Inferior parietal cortex (tissue), 1 donor: ENCODE measurements around the gene ANKDD1A.

Source experiments
- DNase-seq: peaks from one replicate; pipeline ENCODE4 v3.0.0-alpha.2; 2016; ENCODE audit errors: extremely low spot score

The ANKDD1A gene

DNA sequence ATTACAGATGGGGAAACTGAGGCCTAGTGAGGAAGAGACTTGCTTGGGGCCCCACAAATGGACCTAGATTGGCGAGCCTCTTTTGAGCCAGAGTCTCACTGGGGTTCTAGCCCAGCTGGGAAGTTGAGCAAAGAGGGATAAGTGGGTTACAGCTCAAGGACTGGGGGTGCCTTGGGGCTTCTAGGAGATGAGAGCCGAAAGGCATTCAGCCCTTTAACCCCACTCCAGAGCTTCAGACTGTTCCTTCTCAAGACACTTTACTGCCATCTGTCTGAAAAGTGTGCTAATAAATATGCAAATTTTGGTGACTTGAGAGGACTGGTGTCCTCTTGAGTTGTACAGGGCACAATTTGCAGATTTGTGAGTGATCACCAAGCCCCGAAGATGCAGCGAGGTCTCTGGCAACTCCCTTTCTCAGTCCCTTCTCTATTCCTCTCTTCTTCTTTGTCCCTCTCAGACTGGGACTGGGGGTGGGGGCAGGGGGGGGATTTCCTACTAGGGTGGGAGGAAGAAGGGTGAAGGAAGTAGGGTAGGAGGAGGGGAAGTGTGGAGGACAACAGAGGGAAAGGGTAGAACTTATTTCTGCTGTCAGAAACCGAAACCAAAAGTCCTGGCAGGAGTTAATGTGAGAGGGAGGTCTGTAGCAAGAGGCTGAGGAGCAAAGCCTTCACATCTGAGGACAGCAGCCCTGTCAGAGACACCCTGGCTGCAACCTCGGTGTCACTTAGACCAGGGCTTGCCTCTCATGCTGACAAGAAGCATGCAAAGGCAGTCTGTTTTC lies 16.2 kb upstream of the ANKDD1A start:
- no peak for DNase-seq

- DNase-seq, result no peak
These were observed 15.2 kb upstream of the ANKDD1A start for GRCh38 chr15:64896371-64897069.

DNA sequence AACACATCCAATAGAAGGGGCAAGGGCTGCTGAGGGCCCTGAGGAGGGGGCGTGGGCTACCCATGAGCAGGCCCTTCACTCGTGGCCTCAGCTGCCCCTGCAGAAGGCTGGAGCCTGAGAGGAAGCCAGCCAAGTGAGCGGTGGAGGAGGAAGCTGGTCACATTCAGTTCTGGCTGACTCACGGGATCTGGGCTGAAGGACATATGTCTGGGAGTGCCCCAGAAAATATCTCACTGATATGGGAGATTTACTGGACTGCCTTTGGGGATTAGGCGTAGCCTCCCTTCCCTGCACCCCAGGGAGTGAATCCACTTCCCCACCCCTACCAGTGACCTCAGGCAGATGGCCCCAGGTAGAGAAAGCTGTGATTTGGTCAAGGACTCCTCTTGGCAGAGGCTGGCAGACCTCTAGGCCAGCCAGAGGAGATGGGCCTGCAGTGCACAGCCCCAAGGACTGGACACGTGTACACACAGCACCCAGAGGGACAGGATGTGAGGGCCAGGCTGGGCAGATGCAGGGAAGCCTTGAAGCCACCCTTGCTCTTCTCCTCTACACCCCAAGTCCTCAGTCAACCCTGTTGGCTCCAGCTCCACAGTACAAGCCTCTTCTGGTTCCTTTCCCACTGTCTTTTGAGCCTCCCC lies 14.2 kb upstream of the ANKDD1A start:
- DNase-seq, result no peak

- DNase-seq, result no peak
These were observed 13.3 kb upstream of the ANKDD1A start for GRCh38 chr15:64898406-64898805.

DNA sequence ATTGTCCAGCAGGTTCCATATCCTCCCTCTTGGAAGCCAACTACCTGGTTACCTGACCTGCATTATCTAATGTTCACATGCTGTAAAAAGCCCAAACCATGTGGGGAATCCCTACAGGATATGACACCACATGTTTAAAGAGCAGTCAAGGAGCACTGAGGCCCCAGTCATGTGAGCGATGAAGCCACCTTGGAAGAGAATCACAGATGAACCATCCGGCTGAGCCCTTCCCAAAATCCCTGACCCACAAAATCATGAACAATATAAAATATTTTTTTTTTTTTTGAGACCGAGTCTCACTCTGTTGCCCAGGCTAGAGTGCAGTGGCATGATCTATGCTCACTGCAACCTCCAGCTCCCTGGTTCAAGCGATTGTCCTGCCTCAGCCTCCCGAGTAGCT lies 10.6 kb upstream of the ANKDD1A start:
- DNase-seq, result no peak

DNA sequence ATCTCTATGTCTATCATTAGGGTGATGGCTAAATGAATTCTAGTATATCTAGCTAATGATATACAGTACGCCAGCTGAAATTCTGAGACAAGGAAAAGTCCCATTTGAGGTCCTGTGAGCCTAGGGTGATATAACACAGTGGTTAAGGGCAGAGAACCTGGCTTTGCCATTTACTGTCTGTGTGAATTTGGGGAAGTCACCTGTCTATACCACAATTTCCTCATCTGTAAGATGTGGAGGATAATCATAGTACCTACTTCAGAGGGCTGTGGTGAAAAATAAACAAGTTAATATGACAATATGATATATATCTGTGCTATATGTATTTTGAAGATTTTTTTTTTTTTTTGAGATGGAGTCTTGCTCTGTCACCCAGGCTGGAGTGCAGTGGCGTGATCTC lies 9.8 kb upstream of the ANKDD1A start:
- DNase-seq, result no peak

GRCh38 chr15:64902863-64903262 lies 8.8 kb upstream of the ANKDD1A start:
- no peak for DNase-seq

DNA sequence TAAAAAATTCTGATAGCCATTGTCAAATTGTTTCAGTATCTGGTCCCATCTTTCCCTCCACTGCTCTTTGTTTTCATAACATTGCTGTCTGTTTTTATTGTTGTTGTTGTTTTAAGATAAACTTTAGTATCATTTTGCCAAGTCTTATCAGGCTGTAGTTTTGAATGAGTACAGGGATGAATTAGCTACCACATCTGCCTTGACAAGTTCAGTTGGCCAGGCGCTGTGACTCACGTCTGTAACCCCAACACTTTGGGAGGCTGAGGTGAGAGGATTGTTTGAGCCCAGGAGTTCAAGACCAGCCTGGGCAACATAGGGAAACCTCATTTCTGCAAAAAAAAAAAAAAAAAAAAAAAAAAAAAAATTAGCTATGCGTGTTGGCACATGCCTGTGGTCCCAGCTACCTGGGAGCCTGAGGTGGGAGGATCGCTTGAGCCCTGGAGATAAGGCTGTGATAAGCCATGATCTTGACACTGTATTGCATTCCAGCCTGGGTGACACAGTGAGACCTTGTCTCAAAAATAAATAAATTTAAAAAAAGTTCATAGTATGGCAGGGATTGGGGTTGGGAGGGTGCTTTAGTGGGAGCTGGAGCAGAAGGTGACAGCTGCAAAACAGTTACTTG lies 8.3 kb upstream of the ANKDD1A start:
- no peak for DNase-seq

- no peak for DNase-seq
These were observed 7.5 kb upstream of the ANKDD1A start for GRCh38 chr15:64904189-64904588.

GRCh38 chr15:64905119-64905831 lies 6.4 kb upstream of the ANKDD1A start:
- peak; percentile 69 for DNase-seq

DNA sequence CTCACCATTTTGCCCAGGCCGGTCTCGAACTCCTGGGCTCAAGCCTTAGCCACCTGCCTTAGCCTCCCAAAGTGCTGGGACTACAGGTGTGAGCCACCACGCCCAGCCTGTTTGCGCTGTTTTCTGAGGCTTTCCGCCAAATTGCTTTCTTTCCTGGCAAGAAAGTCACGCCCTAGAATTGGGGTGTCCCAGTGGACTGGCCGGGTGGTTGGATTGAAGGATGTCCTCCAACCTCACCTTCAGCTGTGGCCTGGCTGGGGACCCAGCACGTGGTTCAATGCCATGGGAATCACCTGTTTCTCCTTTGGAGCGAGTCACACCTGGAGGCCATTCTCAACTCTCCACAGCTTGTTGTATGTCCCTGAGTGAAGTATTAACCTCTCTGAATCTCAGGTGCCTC lies 5.8 kb upstream of the ANKDD1A start:
- no peak for DNase-seq

DNA sequence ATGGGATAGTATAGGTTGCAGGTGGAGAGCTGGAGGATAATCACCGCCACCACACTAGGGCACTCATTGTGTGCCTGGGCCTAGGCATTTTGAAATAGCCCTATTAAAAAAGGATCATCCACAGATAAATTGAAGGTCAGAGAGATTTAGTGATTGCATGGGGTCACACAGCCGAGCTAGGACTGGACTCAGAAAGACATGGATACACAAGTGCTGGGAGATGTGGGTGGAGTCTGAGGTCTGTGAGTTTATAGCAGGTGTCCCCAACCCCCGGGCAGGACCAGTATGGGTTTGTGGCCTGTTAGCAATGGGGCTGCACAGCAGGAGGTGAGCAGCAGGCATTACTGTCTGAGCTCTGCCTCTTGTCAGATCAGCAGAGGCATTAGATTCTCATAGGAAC lies 5.3 kb upstream of the ANKDD1A start:
- no peak for DNase-seq

- DNase-seq, result no peak
These were observed 3.7 kb upstream of the ANKDD1A start for GRCh38 chr15:64907991-64908390.

DNA sequence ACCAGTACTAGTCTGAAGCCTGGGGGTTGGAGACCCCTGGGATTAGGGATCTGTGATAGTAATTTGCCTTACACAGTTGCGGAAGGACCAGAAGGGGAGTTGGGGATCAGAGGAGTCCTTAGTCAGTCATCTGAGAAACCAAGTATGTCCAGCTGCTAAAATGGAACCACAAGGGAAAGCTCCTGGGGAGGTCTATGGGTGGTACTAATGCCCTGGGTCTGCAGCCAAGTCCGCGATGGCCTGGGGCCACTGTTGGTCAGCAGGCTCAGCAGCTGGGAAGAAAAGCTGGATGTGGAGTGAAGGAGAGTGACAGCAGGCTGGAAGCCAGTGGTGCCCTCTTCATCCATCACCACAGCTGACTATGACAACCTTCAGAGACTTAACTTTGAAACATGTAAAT lies 2.2 kb upstream of the ANKDD1A start:
- no peak for DNase-seq

DNA sequence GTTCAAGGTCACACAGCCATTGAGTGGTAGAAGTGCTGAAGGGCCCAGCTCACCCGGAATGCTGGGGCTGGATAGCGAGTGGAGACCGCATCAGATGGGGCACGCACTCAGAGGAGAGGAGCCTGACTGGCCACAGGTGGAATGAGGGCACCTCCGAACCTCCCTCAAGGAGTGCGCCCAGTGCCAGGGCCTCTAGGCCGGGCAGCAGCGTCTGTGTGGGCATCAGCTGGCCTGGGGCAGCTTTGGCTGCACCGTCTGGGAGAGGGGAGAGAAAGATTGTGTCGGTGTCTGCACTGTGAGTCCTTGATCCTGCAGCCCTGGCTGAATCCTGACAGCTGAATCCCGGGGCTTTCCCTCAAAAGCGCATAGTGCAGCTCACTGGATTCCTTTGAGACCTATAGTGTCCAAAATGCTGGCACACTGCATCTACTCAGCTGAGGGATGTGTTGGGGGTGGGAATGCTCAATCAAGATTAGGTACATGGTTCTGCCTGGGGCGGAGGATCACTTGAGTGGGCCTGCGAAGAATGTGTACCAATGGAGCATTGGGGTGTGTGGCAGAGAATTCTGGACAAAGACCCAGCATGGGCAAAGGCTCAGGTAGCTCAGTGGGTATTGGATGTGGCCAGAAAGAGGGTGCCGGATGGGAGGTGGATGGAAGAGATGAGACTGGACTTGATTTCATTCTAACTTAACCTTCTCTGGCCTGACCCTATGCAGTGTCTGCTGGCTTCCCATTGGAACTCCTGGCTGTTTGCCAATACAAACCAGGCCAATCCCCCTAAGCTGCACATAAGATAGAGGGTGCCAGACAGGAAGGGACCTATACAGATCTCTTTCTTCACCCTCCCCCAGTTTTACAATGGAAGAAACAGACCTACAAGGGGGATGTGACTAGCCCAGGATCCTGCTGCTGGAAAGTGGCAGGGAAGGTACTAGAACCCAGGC lies 950 bp downstream of the ANKDD1A start:
- DNase-seq, result no peak

DNA sequence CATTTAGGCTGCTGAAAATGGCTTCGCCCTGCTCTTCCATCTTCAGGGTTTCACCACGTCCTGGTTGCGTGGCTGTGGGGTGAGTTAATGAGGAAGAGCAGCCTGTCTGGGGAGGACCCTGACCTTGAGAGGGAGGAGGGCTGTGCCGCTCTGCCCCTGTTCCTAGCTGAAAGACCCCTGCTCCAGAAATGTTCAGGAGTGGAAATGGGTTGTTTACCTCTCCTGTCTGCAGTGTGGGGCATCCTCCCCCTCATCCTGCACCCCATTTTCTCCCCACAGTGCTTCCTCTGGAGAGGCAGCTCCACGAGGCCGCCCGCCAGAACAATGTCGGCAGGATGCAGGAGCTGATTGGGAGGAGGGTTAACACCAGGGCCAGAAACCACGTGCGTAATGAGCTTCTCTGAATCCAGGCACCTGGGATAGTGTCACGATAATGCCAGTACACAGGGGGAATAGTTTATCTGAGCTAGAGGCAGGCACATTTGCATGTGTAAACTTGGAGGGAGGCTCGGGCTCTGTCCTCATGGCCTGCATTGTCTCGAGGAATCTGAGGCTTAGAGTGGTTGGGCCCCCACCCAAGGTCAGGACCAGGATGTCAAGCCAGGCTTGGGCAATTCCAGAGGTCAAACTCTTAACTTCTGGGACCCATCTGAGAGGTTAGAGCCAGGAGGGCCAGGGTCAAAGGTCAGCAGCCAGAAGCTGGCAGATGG lies 4.0 kb downstream of the ANKDD1A start:
- DNase-seq, result no peak

GRCh38 chr15:64916365-64916764 lies 4.7 kb downstream of the ANKDD1A start:
- DNase-seq, result no peak

DNA sequence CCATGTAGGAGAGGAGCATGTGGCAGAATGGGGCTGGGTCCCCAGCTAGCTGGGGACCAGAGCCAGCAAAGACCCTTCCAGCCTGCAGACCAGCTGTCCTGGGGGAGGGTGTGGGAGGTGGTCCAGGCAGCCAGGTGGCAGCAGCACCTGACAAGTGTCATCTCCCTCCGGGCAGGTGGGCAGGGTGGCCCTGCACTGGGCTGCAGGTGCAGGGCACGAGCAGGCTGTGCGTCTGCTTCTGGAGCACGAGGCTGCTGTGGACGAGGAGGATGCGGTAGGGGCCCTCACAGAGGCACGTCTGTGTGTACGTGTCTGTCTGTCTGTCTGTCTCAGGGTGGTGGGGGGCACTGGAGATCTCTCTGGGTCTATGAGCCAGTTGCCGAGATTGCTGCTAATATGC lies 5.5 kb downstream of the ANKDD1A start:
- no peak for DNase-seq

DNA sequence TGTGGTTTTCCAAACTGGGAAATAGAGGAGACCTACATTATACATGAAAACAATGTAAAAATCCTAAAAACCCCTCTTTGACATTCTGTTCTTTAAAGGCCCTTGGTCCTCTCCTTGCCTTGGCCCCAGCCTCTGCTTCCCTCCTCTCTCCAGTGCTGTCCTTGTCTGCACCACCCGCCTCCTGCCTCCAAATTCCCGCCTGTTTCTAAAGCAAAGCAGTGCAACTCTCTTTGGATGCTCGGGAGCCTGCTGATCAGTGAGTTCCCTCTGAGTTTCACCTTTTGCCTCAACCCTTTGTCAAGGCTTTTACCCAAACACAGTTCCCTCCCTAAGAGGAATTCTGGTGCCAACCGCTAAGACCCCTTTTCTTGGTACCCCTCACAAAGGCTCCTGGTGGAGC lies 8.0 kb downstream of the ANKDD1A start:
- DNase-seq, result no peak

- DNase-seq, result no peak
These were observed 10.0 kb downstream of the ANKDD1A start for GRCh38 chr15:64921711-64922110.
